SK-N-MC (cell line): ENCODE measurements around the gene RUVBL1.

Experiments used
- EZH2 ChIP-seq: fragments of 200-600 bp; sonication (generic); IDR thresholded peaks from one replicate; pipeline ENCODE4 v1.6.1; 2017; ENCODE audit warnings: antibody characterized with exemption
- POLR2AphosphoS5 ChIP-seq: IDR thresholded peaks from 2 replicates; pipeline ENCODE4 v1.6.1; 2012; ENCODE audit warnings: mild to moderate bottlenecking, low read depth, low read length, borderline replicate concordance

DNA sequence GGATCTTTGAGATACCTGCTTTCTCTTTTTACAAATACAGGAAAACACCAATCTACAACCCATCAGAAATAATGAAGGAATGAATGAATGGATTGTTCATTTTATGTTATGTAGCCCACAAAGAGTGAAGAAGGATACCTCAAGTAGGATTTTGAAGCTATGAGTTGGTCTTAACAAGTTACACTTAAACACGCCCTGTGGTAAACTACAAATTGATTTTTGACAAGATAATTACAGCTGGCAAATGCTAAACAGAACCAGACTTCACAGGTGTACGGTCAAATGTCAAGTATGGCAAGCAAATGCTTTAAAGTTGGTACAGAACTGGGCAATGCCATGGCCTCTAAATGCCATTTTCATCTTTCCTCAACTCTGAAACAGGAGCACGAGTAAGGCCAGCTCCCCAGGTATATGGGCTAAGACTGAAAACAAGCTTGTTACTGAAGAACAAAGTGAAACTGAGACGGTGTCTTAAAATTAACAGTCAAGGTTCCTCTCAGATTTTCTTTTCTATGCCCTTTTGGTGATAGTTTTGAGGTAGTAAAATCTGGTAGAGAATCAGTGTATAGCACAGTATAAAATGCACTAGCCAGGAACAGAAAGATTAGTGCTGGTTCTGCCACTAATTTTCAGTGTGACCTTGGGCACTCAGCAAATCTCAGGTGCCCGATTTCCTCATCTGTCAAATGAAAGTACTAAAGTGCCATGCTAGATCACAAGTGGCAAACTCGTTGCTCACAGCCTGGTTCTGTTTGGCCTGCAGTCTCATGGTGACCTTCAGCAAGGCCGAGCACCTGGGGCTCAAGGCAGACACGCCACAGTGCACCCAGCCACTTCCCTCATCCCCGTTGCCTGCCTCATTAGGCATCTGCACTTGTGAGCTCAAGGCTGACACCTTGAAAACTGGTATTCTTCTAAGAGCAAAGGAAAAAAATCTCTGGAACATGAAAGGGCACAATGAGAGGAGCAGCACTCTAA is 9.5 kb downstream of the RUVBL1 start:
- TF ChIP-seq EZH2, result no peak
- no peak for TF ChIP-seq POLR2AphosphoS5
